ENCODE results near the gene SETD1A.
"Not testable (repeated sequence)": the region's sequence is repeated elsewhere in the genome, so short reads cannot be mapped to it uniquely, and the experiment has no call there.

The SETD1A gene

DNA sequence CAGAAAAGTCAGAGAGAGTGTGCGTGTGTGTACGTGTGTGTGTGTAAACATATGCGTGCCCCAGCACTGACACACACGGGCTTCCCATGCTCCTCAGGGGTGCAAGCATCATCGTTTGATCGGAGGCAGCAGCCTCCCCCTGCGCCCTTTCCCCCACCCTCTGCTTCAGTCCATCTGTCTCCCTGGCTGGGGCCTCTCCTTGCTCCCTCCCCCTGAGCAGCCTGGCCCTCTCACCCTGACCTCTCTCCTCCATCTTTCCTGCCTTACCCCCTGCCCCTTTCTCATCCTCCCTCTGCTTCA lies 48.5 kb downstream of the SETD1A start:
- H3K4me1 ChIP-seq: no peaks in the 10 kb centered on the region
- no peaks in the 10 kb centered on the region for H3K36me3 ChIP-seq (replicated peaks)
- no peak overlapping the region for H3K4me3 ChIP-seq
- DNase-seq (ENCODE audit: low spot score in 2 of 2): no peak
- no peaks in the 10 kb centered on the region for H3K9me3 ChIP-seq
- in situ Hi-C loops (cut with MboI; ENCODE audit: low sequenced_read_pairs): no loop called here
- H3K27me3 ChIP-seq (ENCODE audit: low read depth): peaks cover under 1% of the 10 kb centered on the region; the same call in 1 of the 2 replicates

- Histone ChIP-seq H3K36me3 (replicated peaks) (no peaks in the 10 kb centered on the region), H3K4me3 (no peak overlapping the region), H3K4me1 (no peaks in the 10 kb centered on the region), H3K9me3 (no peaks in the 10 kb centered on the region), H3K27me3 (ENCODE audit: low read depth) (peaks cover 4% of the 10 kb centered on the region; the same call in 1 of the 2 replicates)
- DNase-seq (ENCODE audit: low spot score in 2 of 2): no peak
- in situ Hi-C loops (cut with MboI; ENCODE audit: low sequenced_read_pairs): no loop called here
Observed at GRCh38 chr16:31006589-31006988, 49.0 kb downstream of the SETD1A start.

- Histone ChIP-seq H3K36me3 (replicated peaks) (no peaks in the 10 kb centered on the region), H3K27me3 (ENCODE audit: low read depth) (peaks cover 6% of the 10 kb centered on the region; the same call in 1 of the 2 replicates), H3K4me1 (no peaks in the 10 kb centered on the region), H3K9me3 (no peaks in the 10 kb centered on the region), H3K4me3 (no peak overlapping the region)
- DNase-seq (ENCODE audit: low spot score in 2 of 2): no peak
- in situ Hi-C loops (cut with MboI; ENCODE audit: low sequenced_read_pairs): no loop called here
Observed at GRCh38 chr16:31007684-31008083, 50.1 kb downstream of the SETD1A start.

- in situ Hi-C loops (cut with MboI; ENCODE audit: low sequenced_read_pairs): no loop called here
- Histone ChIP-seq H3K36me3 (replicated peaks) (no peaks in the 10 kb centered on the region), H3K4me1 (no peaks in the 10 kb centered on the region), H3K27me3 (ENCODE audit: low read depth) (peaks cover 6% of the 10 kb centered on the region; the same call in 1 of the 2 replicates), H3K4me3 (no peak overlapping the region), H3K9me3 (no peaks in the 10 kb centered on the region)
- DNase-seq (ENCODE audit: low spot score in 2 of 2): no peak
Observed at GRCh38 chr16:31008149-31008548, 50.6 kb downstream of the SETD1A start.

GRCh38 chr16:31008551-31008950 lies 51.0 kb downstream of the SETD1A start:
- Histone ChIP-seq H3K9me3 (no peaks in the 10 kb centered on the region), H3K4me3 (no peak overlapping the region), H3K36me3 (replicated peaks) (no peaks in the 10 kb centered on the region), H3K4me1 (no peaks in the 10 kb centered on the region), H3K27me3 (ENCODE audit: low read depth) (peaks cover 6% of the 10 kb centered on the region; the same call in 1 of the 2 replicates)
- in situ Hi-C loops (cut with MboI; ENCODE audit: low sequenced_read_pairs): no loop called here
- DNase-seq (ENCODE audit: low spot score in 2 of 2): no peak

- Histone ChIP-seq H3K36me3 (replicated peaks) (no peaks in the 10 kb centered on the region), H3K4me1 (no peaks in the 10 kb centered on the region), H3K9me3 (no peaks in the 10 kb centered on the region), H3K4me3 (no peak overlapping the region), H3K27me3 (ENCODE audit: low read depth) (peaks cover 6% of the 10 kb centered on the region; the same call in 1 of the 2 replicates)
- in situ Hi-C loops (cut with MboI; ENCODE audit: low sequenced_read_pairs): no loop called here
- no peak for DNase-seq (ENCODE audit: low spot score in 2 of 2)
Observed at GRCh38 chr16:31009120-31009519, 51.6 kb downstream of the SETD1A start.

- Histone ChIP-seq H3K4me3 (peak overlapping the region; percentile 10; the same call in 1 of the 2 replicates), H3K27me3 (ENCODE audit: low read depth) (peaks cover 6% of the 10 kb centered on the region; the same call in 1 of the 2 replicates)
Observed at GRCh38 chr16:31009894-31010584, 52.5 kb downstream of the SETD1A start.

DNA sequence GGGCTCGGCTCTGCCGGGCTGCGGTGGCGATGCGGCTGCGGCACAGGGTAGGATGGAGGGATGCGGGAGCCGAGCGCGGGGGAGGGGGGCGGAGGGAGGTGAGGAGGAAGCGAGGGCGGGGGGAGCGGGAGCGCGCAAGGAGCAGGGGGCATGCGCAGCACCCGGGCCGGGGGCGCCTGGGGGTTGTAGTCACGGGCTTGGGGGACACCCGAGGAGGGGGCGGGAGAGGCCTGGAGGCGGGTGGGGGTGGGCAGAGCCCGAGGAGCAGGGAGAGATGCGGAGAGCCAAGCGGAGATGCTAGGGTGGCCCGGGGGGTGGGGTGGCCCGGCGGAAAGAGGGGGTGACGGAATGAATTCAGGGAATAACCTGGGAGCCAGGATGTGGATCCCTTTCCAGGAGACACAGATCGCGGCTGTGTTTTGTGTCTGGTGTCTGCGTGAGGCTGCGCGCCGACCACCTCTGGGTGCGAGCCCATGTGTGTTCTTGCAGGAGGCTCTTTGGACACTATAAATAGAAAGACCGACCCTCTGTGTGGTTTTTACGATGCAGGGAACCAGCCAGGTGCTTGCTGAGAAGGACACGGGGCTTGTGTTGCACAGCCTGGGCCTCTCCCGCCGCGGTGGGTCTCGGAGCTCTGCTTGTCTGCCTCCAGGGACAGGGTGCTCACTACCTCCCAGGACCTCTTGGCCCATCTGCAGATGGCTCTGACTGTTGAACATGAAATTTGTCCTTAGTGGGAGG lies 53.2 kb downstream of the SETD1A start, which contains the start of gene STX1B:
Gene STX1B (minus strand): TSS at position 54 of the 741 bp plus-strand sequence. CDS start 242 bp downstream, outside the sequence.
- Histone ChIP-seq H3K4me3 (peak within 1 kb of the TSS; percentile 22), H3K36me3 (replicated peaks) (no peaks in the 10 kb centered on the region), H3K9me3 (no peaks in the 10 kb centered on the region), H3K4me1 (no peaks in the 10 kb centered on the region), H3K27me3 (ENCODE audit: low read depth) (peaks cover 6% of the 10 kb centered on the region; the same call in 1 of the 2 replicates)
- peak in 1 of 2 experiments; percentile 83 for DNase-seq (ENCODE audit: low spot score in 2 of 2)
- in situ Hi-C loops (cut with MboI; ENCODE audit: low sequenced_read_pairs): no loop called here

More at GRCh38 chr16:31009894-31010584, 52.5 kb downstream of the SETD1A start:
- no peaks in the 10 kb centered on the region for H3K36me3 ChIP-seq (replicated peaks)
- no peaks in the 10 kb centered on the region for H3K4me1 ChIP-seq
- H3K9me3 ChIP-seq: no peaks in the 10 kb centered on the region
- in situ Hi-C loops (cut with MboI; ENCODE audit: low sequenced_read_pairs): no loop called here
- no peak for DNase-seq (ENCODE audit: low spot score in 2 of 2)

- in situ Hi-C loops (cut with MboI; ENCODE audit: low sequenced_read_pairs); DNase-seq (ENCODE audit: low spot score in 2 of 2); H3K36me3 ChIP-seq (replicated peaks); H3K9me3 ChIP-seq; H3K4me3 ChIP-seq; H3K4me1 ChIP-seq; H3K27me3 ChIP-seq (ENCODE audit: low read depth): not testable (repeated sequence)
Observed at GRCh38 chr16:31011815-31012214, 54.3 kb downstream of the SETD1A start.

DNA sequence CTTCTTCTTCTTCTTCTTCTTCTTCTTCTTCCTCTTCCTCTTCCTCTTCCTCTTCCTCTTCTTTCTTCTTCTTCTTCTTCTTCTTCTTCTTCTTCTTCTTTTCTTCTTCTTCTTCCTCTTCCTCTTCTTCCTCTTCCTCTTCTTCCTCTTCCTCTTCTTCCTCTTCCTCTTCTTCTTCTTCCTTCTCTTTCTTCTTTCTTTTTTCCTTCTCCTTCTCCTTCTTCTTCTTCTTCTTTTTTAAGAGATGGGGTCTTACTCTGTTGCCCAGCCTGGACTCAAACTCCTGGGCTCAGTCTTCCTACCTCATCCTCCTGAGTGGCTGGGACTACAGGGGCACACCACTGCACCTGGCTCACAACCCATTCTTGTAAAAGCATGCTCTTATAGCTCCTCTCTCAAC lies 55.7 kb downstream of the SETD1A start:
- H3K27me3 ChIP-seq (ENCODE audit: low read depth); H3K4me3 ChIP-seq; DNase-seq (ENCODE audit: low spot score in 2 of 2); H3K36me3 ChIP-seq (replicated peaks); H3K4me1 ChIP-seq; in situ Hi-C loops (cut with MboI; ENCODE audit: low sequenced_read_pairs); H3K9me3 ChIP-seq: not testable (repeated sequence)

- no peaks in the 10 kb centered on the region for H3K4me1 ChIP-seq
- H3K9me3 ChIP-seq: no peaks in the 10 kb centered on the region
- in situ Hi-C loops (cut with MboI; ENCODE audit: low sequenced_read_pairs): no loop called here
- no peak overlapping the region for H3K4me3 ChIP-seq
- peaks cover 6% of the 10 kb centered on the region; the same call in 1 of the 2 replicates for H3K27me3 ChIP-seq (ENCODE audit: low read depth)
- no peak for DNase-seq (ENCODE audit: low spot score in 2 of 2)
- no peaks in the 10 kb centered on the region for H3K36me3 ChIP-seq (replicated peaks)
Observed at GRCh38 chr16:31016018-31016417, 58.5 kb downstream of the SETD1A start.

- H3K36me3 ChIP-seq (replicated peaks); H3K9me3 ChIP-seq; DNase-seq (ENCODE audit: low spot score in 2 of 2); H3K4me3 ChIP-seq; H3K27me3 ChIP-seq (ENCODE audit: low read depth); H3K4me1 ChIP-seq; in situ Hi-C loops (cut with MboI; ENCODE audit: low sequenced_read_pairs): not testable (repeated sequence)
Observed at GRCh38 chr16:31017756-31018155, 60.2 kb downstream of the SETD1A start.

DNA sequence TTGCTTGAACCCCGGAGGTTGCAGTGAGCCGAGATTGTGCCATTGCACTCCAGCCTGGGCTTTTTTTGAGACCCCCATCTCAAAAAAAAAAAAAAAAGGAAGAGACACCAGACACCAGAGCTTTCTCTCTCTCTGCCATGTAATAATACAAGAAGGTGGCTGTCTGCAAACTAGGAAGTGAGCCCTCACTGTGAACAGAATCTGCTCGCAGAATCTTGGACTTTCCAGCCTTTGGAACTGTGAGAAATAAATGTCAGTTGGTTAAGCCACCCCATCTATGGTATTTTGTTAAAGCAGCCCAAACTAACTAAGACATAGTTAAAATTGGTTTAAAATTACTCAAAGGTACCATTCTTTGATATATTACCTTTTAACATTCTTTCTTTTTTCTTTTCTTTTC lies 63.0 kb downstream of the SETD1A start:
- no peak for DNase-seq (ENCODE audit: low spot score in 2 of 2)
- Histone ChIP-seq H3K4me1 (no peaks in the 10 kb centered on the region), H3K27me3 (ENCODE audit: low read depth) (no peaks in the 10 kb centered on the region), H3K9me3 (no peaks in the 10 kb centered on the region), H3K4me3 (no peak overlapping the region), H3K36me3 (replicated peaks) (no peaks in the 10 kb centered on the region)
- in situ Hi-C loops (cut with MboI; ENCODE audit: low sequenced_read_pairs): no loop called here

DNA sequence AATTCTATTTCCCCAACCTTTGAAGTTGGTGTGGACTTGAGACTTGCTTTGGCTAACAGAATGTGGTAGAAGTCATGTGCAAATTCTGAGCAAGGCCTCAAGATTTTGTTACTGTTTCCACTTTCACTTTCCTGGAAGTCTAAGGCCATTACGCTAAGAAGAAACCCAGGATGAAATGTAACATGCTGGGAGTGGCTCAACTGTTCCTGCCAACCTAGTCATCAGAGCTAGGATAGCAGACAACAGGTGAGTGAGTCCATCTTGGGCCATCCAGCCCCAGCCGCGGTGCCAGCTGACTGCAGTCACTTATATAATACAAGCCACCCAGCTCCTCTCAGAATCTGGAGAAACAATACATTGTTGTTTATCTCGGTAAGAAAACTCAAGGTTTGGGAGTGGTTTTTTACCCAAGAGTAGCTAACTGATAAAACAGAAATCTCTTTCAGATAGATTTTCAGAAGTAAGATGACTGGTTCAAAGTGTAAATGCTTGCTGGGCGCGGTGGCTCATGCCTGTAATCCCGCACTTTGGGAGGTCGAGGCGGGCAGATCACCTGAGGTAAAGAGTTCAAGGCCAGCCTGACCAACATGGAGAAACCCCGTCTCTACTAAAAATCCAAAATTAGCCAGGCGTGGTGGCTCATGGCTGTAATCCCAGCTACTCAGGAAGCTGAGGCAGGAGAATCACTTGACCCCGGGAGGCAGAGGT lies 65.1 kb downstream of the SETD1A start:
- in situ Hi-C loops (cut with MboI; ENCODE audit: low sequenced_read_pairs): no loop called here

More for the DNA sequence above, 65.1 kb downstream of the SETD1A start:
- H3K4me1 ChIP-seq: no peaks in the 10 kb centered on the region
- H3K4me3 ChIP-seq: no peak overlapping the region
- no peaks in the 10 kb centered on the region for H3K27me3 ChIP-seq (ENCODE audit: low read depth)
- H3K9me3 ChIP-seq: no peaks in the 10 kb centered on the region
- no peaks in the 10 kb centered on the region for H3K36me3 ChIP-seq (replicated peaks)
- no peak for DNase-seq (ENCODE audit: low spot score in 2 of 2)
